H9 (cell line): ENCODE data around the gene TSC22D1. TPM values are rescaled to one million over a fixed set of nuclear protein-coding genes. Genes with fewer than 3 reads are reported as not detected.
A peak's percentile ranks its signal among the peaks of the same experiment; 100 is the strongest.

Experiments
- DNase-seq: peaks from one replicate; pipeline ENCODE4 v3.0.0-alpha.2; 2017
- H2AFZ ChIP-seq: one replicate; pipeline ENCODE4 v1.6.1; 2013; ENCODE audit warnings: mild to moderate bottlenecking, low read length, control low read depth, moderate library complexity
- H2AK5ac ChIP-seq: 2 replicates; pipeline ENCODE4 v1.6.1; 2013; ENCODE audit warnings: low read length, control low read depth, mixed read lengths; ENCODE audit not compliant: insufficient read length
- H2BK120ac ChIP-seq: one replicate; pipeline ENCODE4 v1.6.1; 2013; ENCODE audit warnings: low read depth, mild to moderate bottlenecking, low read length, control low read depth, inconsistent platforms; ENCODE audit not compliant: poor library complexity, severe bottlenecking
- H2BK12ac ChIP-seq: 2 replicates; pipeline ENCODE4 v1.6.1; 2013; ENCODE audit warnings: low read length, control low read depth, mixed read lengths, low read depth; ENCODE audit not compliant: insufficient read length
- H2BK15ac ChIP-seq: 2 replicates; pipeline ENCODE4 v1.6.1; 2013; ENCODE audit warnings: low read depth, low read length, control low read depth
- H2BK20ac ChIP-seq: one replicate; pipeline ENCODE4 v1.6.1; 2013; ENCODE audit warnings: low read depth, mild to moderate bottlenecking, low read length, control low read depth, inconsistent platforms; ENCODE audit not compliant: poor library complexity, severe bottlenecking
- H2BK5ac ChIP-seq: 2 replicates; pipeline ENCODE4 v1.6.1; 2013; ENCODE audit warnings: low read length, control low read depth, mixed read lengths; ENCODE audit not compliant: insufficient read length
- H3K14ac ChIP-seq: 2 replicates; pipeline ENCODE4 v1.6.1; 2013; ENCODE audit warnings: low read length, control low read depth; ENCODE audit not compliant: insufficient read depth
- H3K18ac ChIP-seq: 2 replicates; pipeline ENCODE4 v1.6.1; 2013; ENCODE audit warnings: low read depth, mild to moderate bottlenecking, mixed read lengths, low read length, control low read depth; ENCODE audit not compliant: insufficient read length
- H3K23ac ChIP-seq: 2 replicates; pipeline ENCODE4 v1.6.1; 2013; ENCODE audit warnings: low read length, control low read depth, mixed read lengths, low read depth; ENCODE audit not compliant: insufficient read length
- H3K23me2 ChIP-seq: 2 replicates; pipeline ENCODE4 v1.6.1; 2013; ENCODE audit warnings: low read depth, mild to moderate bottlenecking, mixed read lengths, low read length, control low read depth; ENCODE audit not compliant: insufficient read length, poor library complexity, severe bottlenecking
- H3K27ac ChIP-seq: 2 replicates; pipeline ENCODE4 v1.5.1; 2013; ENCODE audit warnings: low read length, control low read depth, mixed read lengths, low read depth; ENCODE audit not compliant: insufficient read length
- H3K27me3 ChIP-seq: 2 replicates; pipeline ENCODE4 v1.6.1; 2013; ENCODE audit warnings: low read length, control low read depth, inconsistent platforms; ENCODE audit not compliant: insufficient read depth
- H3K4ac ChIP-seq: 2 replicates; pipeline ENCODE4 v1.6.1; 2013; ENCODE audit warnings: low read depth, mild to moderate bottlenecking, control low read depth, inconsistent platforms, low read length, moderate library complexity
- H3K4me1 ChIP-seq: 2 replicates; pipeline ENCODE4 v1.6.1; 2013; ENCODE audit warnings: low read length, control low read depth, inconsistent platforms; ENCODE audit not compliant: insufficient read depth
- H3K4me2 ChIP-seq: 2 replicates; pipeline ENCODE4 v1.6.1; 2013; ENCODE audit warnings: low read length, control low read depth, mixed read lengths; ENCODE audit not compliant: insufficient read length, insufficient read depth
- H3K56ac ChIP-seq: 2 replicates; pipeline ENCODE4 v1.6.1; 2013; ENCODE audit warnings: low read depth, mild to moderate bottlenecking, mixed read lengths, low read length, control low read depth; ENCODE audit not compliant: insufficient read length
- H3K79me1 ChIP-seq: 2 replicates; pipeline ENCODE4 v1.6.1; 2013; ENCODE audit warnings: low read depth, mild to moderate bottlenecking, moderate library complexity, low read length, control low read depth, inconsistent platforms; ENCODE audit not compliant: insufficient read depth, poor library complexity, severe bottlenecking
- H3K79me2 ChIP-seq: 2 replicates; pipeline ENCODE4 v1.6.1; 2013; ENCODE audit warnings: low read length, control low read depth, inconsistent platforms; ENCODE audit not compliant: insufficient read depth
- H3K9ac ChIP-seq: 2 replicates; pipeline ENCODE4 v1.6.1; 2013; ENCODE audit warnings: low read length, control low read depth, mixed read lengths; ENCODE audit not compliant: insufficient read length; ENCODE audit errors: extremely low read depth
- H3K9me3 ChIP-seq: one replicate; pipeline ENCODE4 v1.6.1; 2013; ENCODE audit warnings: low read depth, low read length, inconsistent platforms; ENCODE audit not compliant: control insufficient read depth
- H3T11ph ChIP-seq: one replicate; pipeline ENCODE4 v1.6.1; 2013; ENCODE audit warnings: mild to moderate bottlenecking, low read length, control low read depth, inconsistent platforms
- H4K20me1 ChIP-seq: one replicate; pipeline ENCODE4 v1.6.1; 2013; ENCODE audit not compliant: control insufficient read depth, insufficient read length, insufficient read depth
- H4K5ac ChIP-seq: 2 replicates; pipeline ENCODE4 v1.6.1; 2013; ENCODE audit warnings: low read depth, mild to moderate bottlenecking, mixed read lengths, low read length, control low read depth; ENCODE audit not compliant: insufficient read length
- H4K8ac ChIP-seq: replicated peaks from 2 replicates; pipeline ENCODE4 v1.6.1; 2013; ENCODE audit warnings: low read length, control low read depth, mixed read lengths, low read depth; ENCODE audit not compliant: insufficient read length
- H4K91ac ChIP-seq: 2 replicates; pipeline ENCODE4 v1.6.1; 2013; ENCODE audit warnings: low read depth, mild to moderate bottlenecking, moderate library complexity, mixed read lengths, low read length, control low read depth; ENCODE audit not compliant: insufficient read length
- H3K27ac Mint-ChIP-seq, 3 experiments: 2 replicates in 2 of 3; 3 replicates in 1 of 3; pipeline ENCODE4 v1.8.0; 2020 to 2021; ENCODE audit warnings: mixed read lengths in 3 of 3, mild to moderate bottlenecking in 1 of 3, moderate library complexity in 1 of 3
- H3K27me3 Mint-ChIP-seq: 2 replicates; pipeline ENCODE4 v1.8.0; 2021; ENCODE audit warnings: low read depth, mild to moderate bottlenecking, moderate library complexity, mixed read lengths
- H3K36me3 Mint-ChIP-seq, 3 experiments: 2 replicates in 2 of 3; 3 replicates in 1 of 3; pipeline ENCODE4 v1.8.0; 2020 to 2021; ENCODE audit warnings: low read depth in 3 of 3, mixed read lengths in 3 of 3; ENCODE audit not compliant: insufficient read depth in 1 of 3
- H3K4me1 Mint-ChIP-seq, 2 experiments: 2 replicates each; pipeline ENCODE4 v1.8.0; 2020; ENCODE audit warnings: mixed read lengths in 2 of 2
- H3K4me3 Mint-ChIP-seq, 2 experiments: 2 replicates in 1 of 2; 3 replicates in 1 of 2; pipeline ENCODE4 v1.8.0; 2020 to 2021; ENCODE audit warnings: mild to moderate bottlenecking in 2 of 2, mixed read lengths in 2 of 2, moderate library complexity in 1 of 2
- H3K9me3 Mint-ChIP-seq, 2 experiments: 2 replicates in 1 of 2; 3 replicates in 1 of 2; pipeline ENCODE4 v1.8.0; 2020; ENCODE audit warnings: mild to moderate bottlenecking in 2 of 2, mixed read lengths in 2 of 2, moderate library complexity in 1 of 2
- WGBS: extraction: QIAGEN DNeasy Blood & Tissue Kit; methylation state at CpG from one replicate; pipeline ENCODE4 v1.1.7; 2013; ENCODE audit warnings: missing lambda C conversion rate, low lambda C conversion rate, mixed read lengths; ENCODE audit not compliant: insufficient read length; ENCODE audit errors: extremely low coverage; 5-methylcytosine and 5-hydroxymethylcytosine counted together
- total RNA-seq: library from RNA; stranded (reverse); gene quantifications from 2 replicates; pipeline ENCODE4 v1.2.1, GENCODE V29; 2021
- TF ChIP-seq, protein P1 (sequence below): fragments of 200-600 bp; sonication (generic); conservative IDR thresholded peaks from 3 replicates; pipeline ENCODE4 v1.8.0; 2021; ENCODE audit warnings: antibody characterized with exemption, mild to moderate bottlenecking

The TSC22D1 gene
- total RNA-seq, 1 experiment from 2014 or later = 76.7 TPM

- no peaks in the 10 kb centered on the region for H4K20me1 ChIP-seq
- no peak overlapping the region for H3K9ac ChIP-seq
- H3K23ac ChIP-seq = no peak overlapping the region
- Mint-ChIP-seq H3K27me3 (no peaks in the 10 kb centered on the region), H3K4me1 (peaks cover 9 to 15% of the 10 kb centered on the region in 2 experiments), H3K9me3 (no peaks in the 10 kb centered on the region), H3K27ac (peak overlapping the region in 1 of 3 experiments; percentile 48; a peak in 1 of 7 replicates), H3K4me3 (no peak overlapping the region), H3K36me3 (peaks cover 2 to 25% (median 17%) of the 10 kb centered on the region in 3 experiments; a peak in 5 of 7 replicates)
- H3K27ac ChIP-seq = no peak overlapping the region
- H2BK20ac ChIP-seq = no peak overlapping the region
- H3K14ac ChIP-seq = no peak overlapping the region
- H3K9me3 ChIP-seq = no peaks in the 10 kb centered on the region
- H3K4ac ChIP-seq = no peak overlapping the region
- H3K27me3 ChIP-seq = no peaks in the 10 kb centered on the region
- H2BK5ac ChIP-seq = no peak overlapping the region
- no peak overlapping the region for H2BK12ac ChIP-seq
- no CpG with 5 or more reads among the region's 3 CpGs for WGBS
- H4K91ac ChIP-seq = no peak overlapping the region
- no peak overlapping the region for H2BK120ac ChIP-seq
- no peak overlapping the region for H2BK15ac ChIP-seq
- H4K8ac ChIP-seq = no peak overlapping the region
- DNase-seq = no peak
- TF ChIP-seq, protein P1, sequence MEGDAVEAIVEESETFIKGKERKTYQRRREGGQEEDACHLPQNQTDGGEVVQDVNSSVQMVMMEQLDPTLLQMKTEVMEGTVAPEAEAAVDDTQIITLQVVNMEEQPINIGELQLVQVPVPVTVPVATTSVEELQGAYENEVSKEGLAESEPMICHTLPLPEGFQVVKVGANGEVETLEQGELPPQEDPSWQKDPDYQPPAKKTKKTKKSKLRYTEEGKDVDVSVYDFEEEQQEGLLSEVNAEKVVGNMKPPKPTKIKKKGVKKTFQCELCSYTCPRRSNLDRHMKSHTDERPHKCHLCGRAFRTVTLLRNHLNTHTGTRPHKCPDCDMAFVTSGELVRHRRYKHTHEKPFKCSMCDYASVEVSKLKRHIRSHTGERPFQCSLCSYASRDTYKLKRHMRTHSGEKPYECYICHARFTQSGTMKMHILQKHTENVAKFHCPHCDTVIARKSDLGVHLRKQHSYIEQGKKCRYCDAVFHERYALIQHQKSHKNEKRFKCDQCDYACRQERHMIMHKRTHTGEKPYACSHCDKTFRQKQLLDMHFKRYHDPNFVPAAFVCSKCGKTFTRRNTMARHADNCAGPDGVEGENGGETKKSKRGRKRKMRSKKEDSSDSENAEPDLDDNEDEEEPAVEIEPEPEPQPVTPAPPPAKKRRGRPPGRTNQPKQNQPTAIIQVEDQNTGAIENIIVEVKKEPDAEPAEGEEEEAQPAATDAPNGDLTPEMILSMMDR = no peak
- no peaks in the 10 kb centered on the region for H3K4me1 ChIP-seq
- no peaks in the 10 kb centered on the region; the same call in 1 of the 2 replicates for H3K79me2 ChIP-seq
- H2AFZ ChIP-seq = no peak overlapping the region
- H3T11ph ChIP-seq = no peak overlapping the region
- no peak overlapping the region for H2AK5ac ChIP-seq
- no peak overlapping the region for H3K56ac ChIP-seq
- H3K18ac ChIP-seq = no peak overlapping the region
- H3K23me2 ChIP-seq = no peaks in the 10 kb centered on the region
- no peak overlapping the region for H4K5ac ChIP-seq
- H3K79me1 ChIP-seq = no peaks in the 10 kb centered on the region
- no peak overlapping the region for H3K4me2 ChIP-seq
Observed at GRCh38 chr13:44542361-44542760, 33.8 kb downstream of the TSC22D1 start.
